Astrocyte (in vitro differentiated cells and primary cell): ENCODE results near the gene HMGCLL1.

ENCODE experiments used
- EZH2 ChIP-seq: IDR thresholded peaks from 2 replicates; pipeline ENCODE4 v1.6.1; 2012; ENCODE audit warnings: mild to moderate bottlenecking, low read length, inconsistent platforms; ENCODE audit not compliant: insufficient read depth
- TF ChIP-seq, protein P1 (sequence below): IDR thresholded peaks from 2 replicates; pipeline ENCODE4 v1.5.1; 2011; ENCODE audit warnings: low read depth, mild to moderate bottlenecking, inconsistent platforms, low read length, moderate library complexity; ENCODE audit not compliant: insufficient read depth

GRCh38 chr6:55541024-55541423, 38.0 kb downstream of the HMGCLL1 start:
- TF ChIP-seq, protein P1, sequence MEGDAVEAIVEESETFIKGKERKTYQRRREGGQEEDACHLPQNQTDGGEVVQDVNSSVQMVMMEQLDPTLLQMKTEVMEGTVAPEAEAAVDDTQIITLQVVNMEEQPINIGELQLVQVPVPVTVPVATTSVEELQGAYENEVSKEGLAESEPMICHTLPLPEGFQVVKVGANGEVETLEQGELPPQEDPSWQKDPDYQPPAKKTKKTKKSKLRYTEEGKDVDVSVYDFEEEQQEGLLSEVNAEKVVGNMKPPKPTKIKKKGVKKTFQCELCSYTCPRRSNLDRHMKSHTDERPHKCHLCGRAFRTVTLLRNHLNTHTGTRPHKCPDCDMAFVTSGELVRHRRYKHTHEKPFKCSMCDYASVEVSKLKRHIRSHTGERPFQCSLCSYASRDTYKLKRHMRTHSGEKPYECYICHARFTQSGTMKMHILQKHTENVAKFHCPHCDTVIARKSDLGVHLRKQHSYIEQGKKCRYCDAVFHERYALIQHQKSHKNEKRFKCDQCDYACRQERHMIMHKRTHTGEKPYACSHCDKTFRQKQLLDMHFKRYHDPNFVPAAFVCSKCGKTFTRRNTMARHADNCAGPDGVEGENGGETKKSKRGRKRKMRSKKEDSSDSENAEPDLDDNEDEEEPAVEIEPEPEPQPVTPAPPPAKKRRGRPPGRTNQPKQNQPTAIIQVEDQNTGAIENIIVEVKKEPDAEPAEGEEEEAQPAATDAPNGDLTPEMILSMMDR = no peak
- no peak for TF ChIP-seq EZH2
